HG02970 (cell line): ENCODE results near the gene CLDND2.

ENCODE experiments used
- ATAC-seq: cut with Tn5 transposase; IDR thresholded peaks from one replicate; pipeline ENCODE4 v1.9.1; 2021; ENCODE audit warnings: mild to moderate bottlenecking, moderate library complexity, moderate number of reproducible peaks; ENCODE audit not compliant: unreplicated experiment, low FRiP score

CLDND2 gene

GRCh38 chr19:51337141-51337860, 31.5 kb downstream of the CLDND2 start:
- ATAC-seq = no peak

GRCh38 chr19:51333836-51334460, 34.9 kb downstream of the CLDND2 start:
- no peak for ATAC-seq

GRCh38 chr19:51331716-51332115, 37.1 kb downstream of the CLDND2 start:
- ATAC-seq = no peak

GRCh38 chr19:51331193-51331592, 37.6 kb downstream of the CLDND2 start:
- no peak for ATAC-seq

- no peak for ATAC-seq
These were observed 38.4 kb downstream of the CLDND2 start for GRCh38 chr19:51330366-51330765.

GRCh38 chr19:51329411-51329810, 39.4 kb downstream of the CLDND2 start:
- ATAC-seq = no peak

GRCh38 chr19:51327066-51328001, 41.5 kb downstream of the CLDND2 start:
- no peak for ATAC-seq

GRCh38 chr19:51326216-51327065, 42.4 kb downstream of the CLDND2 start:
- no peak for ATAC-seq

GRCh38 chr19:51325161-51325976, 43.4 kb downstream of the CLDND2 start:
- ATAC-seq = no peak

- no peak for ATAC-seq
These were observed 44.7 kb downstream of the CLDND2 start for GRCh38 chr19:51324167-51324481.

GRCh38 chr19:51323481-51324166, 45.2 kb downstream of the CLDND2 start:
- ATAC-seq = no peak

- no peak for ATAC-seq
These were observed 47.0 kb downstream of the CLDND2 start for GRCh38 chr19:51321799-51322198.

- no peak for ATAC-seq
These were observed 48.5 kb downstream of the CLDND2 start for GRCh38 chr19:51320280-51320657.

GRCh38 chr19:51319649-51320279, 49.0 kb downstream of the CLDND2 start:
- ATAC-seq = no peak

- ATAC-seq = no peak
These were observed 49.8 kb downstream of the CLDND2 start for GRCh38 chr19:51318687-51319648.

- ATAC-seq = no peak
These were observed 50.8 kb downstream of the CLDND2 start for GRCh38 chr19:51317968-51318367.

- ATAC-seq = no peak
These were observed 51.4 kb downstream of the CLDND2 start for GRCh38 chr19:51317376-51317775.
